Eye (tissue), 1 donor: ENCODE measurements around the gene POLA2.

ENCODE experiments used
- DNase-seq: peaks from one replicate; pipeline ENCODE4 v3.0.0-alpha.2; 2015

Gene POLA2

DNA sequence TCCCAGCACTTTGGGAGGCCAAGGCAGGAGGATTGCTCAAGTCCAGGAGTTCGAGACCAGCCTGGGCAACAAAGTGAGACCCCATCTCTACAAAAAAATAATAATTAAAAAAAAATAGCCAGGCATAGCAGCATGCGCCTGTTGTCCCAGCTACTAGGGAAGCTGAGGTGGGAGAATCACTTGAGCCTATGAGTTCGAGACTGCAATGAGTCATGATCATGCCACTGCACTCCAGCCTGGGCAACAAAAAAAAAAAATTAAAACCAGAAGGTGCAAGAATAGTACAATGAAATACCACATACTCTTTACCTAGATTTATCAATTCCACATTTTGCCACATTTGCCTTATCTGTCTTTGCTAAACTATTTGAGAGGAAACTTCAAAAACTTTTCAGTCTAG lies 80.1 kb downstream of the POLA2 start:
- no peak for DNase-seq
